Stimulated activated CD4-positive, alpha-beta T cell treated with anti-CD3 and anti-CD28 coated beads, Interleukin-12 subunit alpha, Interleukin-12 subunit beta, amount 100 ng/mL, for 4 hours (primary cell): ENCODE results near the gene ERBIN.
"Not testable (repeated sequence)": the region's sequence is repeated elsewhere in the genome, so short reads cannot be mapped to it uniquely, and the experiment has no call there.

Experiments used
- DNase-seq: peaks from one replicate; pipeline ENCODE4 v3.0.0-alpha.2; 2020

The ERBIN gene

DNA sequence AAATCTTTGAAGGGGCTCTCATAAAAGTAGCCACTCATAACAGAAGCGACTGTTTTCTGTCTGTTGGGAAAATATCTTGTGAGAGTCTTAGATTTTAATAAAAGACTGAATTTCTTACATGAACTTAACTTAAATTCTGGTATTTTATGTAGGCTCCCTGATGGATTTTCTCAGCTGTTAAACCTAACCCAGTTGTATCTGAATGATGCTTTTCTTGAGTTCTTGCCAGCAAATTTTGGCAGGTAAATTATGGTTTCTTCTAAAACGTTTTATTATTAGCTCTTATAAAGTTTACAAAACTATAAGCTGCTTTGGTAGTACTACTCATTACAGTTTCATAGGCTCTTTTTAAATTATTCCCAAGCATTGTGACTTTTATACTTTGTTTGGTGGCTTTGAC, 87.0 kb downstream of the ERBIN start:
- no peak for DNase-seq

DNA sequence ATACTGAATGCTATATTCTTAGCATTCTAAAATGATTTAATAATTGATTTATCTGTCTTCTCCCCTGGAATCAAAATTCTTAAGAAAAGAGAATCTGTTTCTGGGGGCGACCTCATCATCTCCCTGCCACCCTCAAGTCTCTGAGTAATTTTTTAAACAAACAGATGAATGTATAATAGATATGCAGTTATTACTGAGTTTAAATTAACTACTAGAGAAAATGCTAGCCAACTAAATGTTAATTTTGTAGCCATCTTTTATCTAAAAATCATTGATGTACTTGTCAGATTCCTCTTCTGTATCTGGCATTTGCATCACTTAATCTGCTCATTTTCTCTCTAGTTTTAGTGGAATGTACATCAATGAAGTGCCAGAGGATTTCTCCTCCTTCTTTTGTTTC, 87.5 kb downstream of the ERBIN start:
- no peak for DNase-seq

- no peak for DNase-seq
These were observed 89.0 kb downstream of the ERBIN start for GRCh38 chr5:66015196-66015960.

DNA sequence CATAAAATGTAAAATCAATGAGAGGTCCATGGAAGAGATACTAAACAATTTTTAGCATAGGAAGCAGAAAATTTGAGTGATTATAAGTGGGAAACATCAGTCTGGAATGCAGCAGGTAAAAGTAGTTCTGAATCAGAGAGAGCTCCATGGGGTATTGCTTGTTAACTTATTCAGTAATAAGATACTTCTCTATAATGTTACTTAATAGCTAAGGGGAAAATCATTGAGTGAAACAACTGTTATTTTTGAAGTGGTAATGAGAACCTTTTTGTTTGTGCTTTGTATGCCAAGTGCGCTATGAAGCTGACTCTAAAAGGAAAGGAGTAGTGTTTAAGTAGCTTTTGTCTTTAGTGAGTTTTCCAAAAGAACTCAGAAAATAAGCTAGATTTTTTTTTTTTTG, 95.2 kb downstream of the ERBIN start:
- DNase-seq = no peak

GRCh38 chr5:66039296-66039695, 112.9 kb downstream of the ERBIN start:
- DNase-seq = no peak

DNA sequence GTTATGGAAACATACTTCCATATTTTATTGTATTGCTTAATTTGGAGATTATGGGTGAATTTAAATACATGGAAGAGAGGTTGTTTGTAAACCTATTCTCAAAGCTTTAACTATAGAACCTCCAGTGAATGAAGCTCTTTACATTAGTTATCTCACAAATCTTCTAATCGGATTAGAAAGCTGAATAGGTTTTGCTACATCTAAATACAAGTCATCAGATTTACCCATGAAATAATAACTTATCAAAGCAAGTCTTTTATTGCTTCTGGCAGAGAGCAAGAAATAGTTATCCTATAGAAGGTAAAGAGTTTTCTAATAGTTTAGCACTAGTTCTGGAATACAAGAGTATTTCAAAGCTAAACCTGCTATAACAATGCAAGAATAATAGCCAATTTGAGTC, 113.3 kb downstream of the ERBIN start:
- no peak for DNase-seq

DNA sequence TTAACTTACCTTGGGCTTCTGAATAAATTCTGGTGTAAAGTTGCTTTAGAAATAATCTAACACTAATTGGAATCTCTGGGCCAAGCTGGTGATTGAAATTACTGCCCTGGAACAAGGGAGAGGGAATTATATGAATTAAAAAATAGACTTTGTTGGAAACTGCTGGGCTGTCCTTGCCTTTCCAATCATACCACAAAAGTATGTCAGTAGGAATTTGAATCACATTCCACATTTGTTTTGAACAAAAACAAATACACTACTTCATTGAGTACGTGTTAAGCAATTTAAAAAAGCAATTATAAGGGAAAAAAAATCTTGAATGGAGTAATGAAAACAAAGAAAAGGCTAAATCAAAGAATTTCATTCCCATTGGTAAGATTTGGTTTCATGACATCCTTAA, 115.3 kb downstream of the ERBIN start:
- no peak for DNase-seq

- no peak for DNase-seq
These were observed 130.9 kb downstream of the ERBIN start for GRCh38 chr5:66057239-66057638.

DNA sequence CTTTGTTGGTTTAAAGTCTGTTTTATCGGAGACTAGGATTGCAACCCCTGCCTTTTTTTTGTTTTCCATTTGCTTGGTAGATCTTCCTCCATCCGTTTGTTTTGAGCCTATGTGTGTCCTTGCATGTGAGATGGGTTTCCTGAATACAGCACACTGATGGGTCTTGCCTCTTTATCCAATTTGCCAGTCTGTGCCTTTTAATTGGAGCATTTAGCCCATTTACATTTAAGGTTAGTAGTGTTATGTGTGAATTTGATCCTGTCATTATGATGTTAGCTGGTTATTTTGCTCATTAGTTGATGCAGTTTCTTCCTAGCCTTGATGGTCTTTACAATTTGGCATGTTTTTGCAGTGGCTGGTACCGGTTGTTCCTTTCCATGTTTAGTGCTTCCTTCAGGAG, 134.9 kb downstream of the ERBIN start:
- not testable (repeated sequence) for DNase-seq

- not testable (repeated sequence) for DNase-seq
These were observed 136.7 kb downstream of the ERBIN start for GRCh38 chr5:66063061-66063460.

DNA sequence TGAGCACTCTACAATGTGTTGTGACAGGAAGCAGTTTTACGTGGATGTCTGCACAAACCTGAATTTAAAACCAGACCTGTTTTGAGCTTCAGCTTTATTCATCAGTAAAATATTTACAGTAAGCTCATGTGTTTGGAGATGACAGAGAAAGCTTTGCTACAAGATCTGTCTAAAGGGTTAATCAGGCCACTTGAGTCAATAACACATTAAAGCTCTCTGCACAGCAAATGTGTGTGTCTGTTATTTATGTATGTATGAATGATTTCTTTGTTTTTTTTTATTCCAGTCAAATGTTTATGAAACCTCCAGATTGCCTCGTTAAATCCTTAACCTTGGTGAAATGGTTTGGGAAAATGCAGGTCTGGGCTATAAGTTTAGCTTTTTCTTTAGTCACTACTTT, 140.5 kb downstream of the ERBIN start:
- DNase-seq = no peak

- DNase-seq = no peak
These were observed 145.7 kb downstream of the ERBIN start for GRCh38 chr5:66072031-66072430.

DNA sequence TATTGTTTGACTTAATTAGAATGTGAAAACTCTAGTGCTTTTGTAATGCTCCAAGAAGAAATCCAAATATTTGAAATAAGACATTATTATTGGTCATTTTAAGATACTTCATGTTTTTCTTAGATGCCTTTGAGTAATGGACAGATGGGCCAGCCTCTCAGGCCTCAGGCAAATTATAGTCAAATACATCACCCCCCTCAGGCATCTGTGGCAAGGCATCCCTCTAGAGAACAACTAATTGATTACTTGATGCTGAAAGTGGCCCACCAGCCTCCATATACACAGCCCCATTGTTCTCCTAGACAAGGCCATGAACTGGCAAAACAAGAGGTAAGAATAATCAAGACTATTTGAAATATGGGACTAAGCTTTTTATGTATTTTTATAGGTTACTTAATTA, 148.5 kb downstream of the ERBIN start:
- DNase-seq = no peak

- DNase-seq = no peak
These were observed 154.3 kb downstream of the ERBIN start for GRCh38 chr5:66080664-66081063.

DNA sequence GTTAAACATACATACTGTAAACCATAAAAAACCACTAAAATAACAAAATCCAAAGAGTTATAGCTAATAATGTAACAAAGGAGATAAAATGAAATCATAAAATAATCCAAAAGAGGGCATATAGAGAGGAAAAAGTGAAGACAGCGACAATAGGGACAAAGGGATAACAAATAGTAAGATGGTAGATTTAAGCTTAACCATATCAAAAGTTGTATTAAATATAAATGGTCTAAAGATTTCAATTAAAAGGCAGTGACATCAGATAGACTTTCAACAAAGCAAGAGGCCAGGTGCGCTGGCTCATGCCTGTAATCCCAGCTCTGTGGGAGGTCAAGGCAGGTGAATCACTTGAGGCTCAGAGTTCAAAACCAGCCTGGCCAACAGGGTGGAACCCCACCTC, 163.0 kb downstream of the ERBIN start:
- DNase-seq = no peak

- no peak for DNase-seq
These were observed 174.5 kb downstream of the ERBIN start for GRCh38 chr5:66100851-66101250.

- no peak for DNase-seq
These were observed 186.8 kb downstream of the ERBIN start for GRCh38 chr5:66113160-66113559.

- DNase-seq = no peak
These were observed 191.9 kb downstream of the ERBIN start for GRCh38 chr5:66118304-66118703.

GRCh38 chr5:66122379-66123034, 196.1 kb downstream of the ERBIN start:
- no peak for DNase-seq

DNA sequence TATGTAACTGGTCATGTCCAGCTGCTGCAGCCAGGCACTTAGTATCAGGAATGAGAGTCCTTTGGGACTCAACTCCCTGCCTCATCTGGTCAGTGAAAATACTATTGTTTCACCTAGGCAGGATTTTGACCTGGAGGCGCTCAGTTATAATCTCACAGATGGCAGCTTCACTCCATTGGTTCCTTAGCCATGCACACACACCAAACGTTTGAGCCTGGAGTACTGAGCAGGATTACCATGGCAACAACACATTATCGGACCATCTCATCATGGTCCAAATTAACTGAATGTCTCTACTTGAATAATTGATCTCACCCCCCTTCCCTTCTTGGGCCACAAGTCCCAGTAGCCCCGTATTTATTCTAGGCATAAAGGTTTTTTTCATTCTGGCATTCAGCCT, 202.8 kb downstream of the ERBIN start:
- DNase-seq = no peak

GRCh38 chr5:66130493-66130892, 204.1 kb downstream of the ERBIN start:
- no peak for DNase-seq
